CD4-positive, alpha-beta T cell treated with Interleukin-2 at 100 ng/mL for 4 hours (primary cell): Measurements from ENCODE around the gene ANKMY2.
A peak's percentile ranks its signal among the peaks of the same experiment; 100 is the strongest.
"Not testable (repeated sequence)": the region's sequence is repeated elsewhere in the genome, so short reads cannot be mapped to it uniquely, and the experiment has no call there.

Experiments used
- DNase-seq: peaks from one replicate; pipeline ENCODE4 v3.0.0-alpha.2; 2020; ENCODE audit warnings: low spot score

ANKMY2 gene

DNA sequence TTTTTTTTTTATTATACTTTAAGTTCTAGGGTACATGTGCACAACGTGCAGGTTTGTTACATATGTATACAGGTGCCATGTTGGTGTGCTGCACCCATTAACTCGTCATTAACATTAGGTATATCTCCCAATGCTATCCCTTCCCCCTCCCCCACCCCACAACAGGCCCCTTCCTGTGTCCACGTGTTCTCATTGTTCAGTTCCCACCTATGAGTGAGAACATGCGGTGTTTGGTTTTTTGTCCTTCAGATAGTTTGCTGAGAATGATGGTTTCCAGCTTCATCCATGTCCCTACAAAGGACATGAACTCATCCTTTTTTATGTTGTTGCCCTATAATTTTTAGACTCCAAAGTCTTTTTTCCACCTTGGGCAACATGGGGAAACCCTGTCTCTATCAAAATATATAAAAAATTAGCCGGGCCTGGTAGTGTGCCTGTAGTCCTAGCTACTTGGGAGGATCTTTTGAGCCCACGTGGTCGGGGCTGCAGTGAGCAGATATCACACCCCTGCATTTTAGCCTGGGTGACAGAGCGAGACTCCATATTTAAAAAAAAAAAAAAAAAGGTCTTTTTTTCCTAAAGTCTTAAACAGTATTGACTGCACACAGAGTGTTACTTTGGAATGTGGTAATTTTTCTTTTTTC lies 14.4 kb upstream of the ANKMY2 start:
- not testable (repeated sequence) for DNase-seq

DNA sequence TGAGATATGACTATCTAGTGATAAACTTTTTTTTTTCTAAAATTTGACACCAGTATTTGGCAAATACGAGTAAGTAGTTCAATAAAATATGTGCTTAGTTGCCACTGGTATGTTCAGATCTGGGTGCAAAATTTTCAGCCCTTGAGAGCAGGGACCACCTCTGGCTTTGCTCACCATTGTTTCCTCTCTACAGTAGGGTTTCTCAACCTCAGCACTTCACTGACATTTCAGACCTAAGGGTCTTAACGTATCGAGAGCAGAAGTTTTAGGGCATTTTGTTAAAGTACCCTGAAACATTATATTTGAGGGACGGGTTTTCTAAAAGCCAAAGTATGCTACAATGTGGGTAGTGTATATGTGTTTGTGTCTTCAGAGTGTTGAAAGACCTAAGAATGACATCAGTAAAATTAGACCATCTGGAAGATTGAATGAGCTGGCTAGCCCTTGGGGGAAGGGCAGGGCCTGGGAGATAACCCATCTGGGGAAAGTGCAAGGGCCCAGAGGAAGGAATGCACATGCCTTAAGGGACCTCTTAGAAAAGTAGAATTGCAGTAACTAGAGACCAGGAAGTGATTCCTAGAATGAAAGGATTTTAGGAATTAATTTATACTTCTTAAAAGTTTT lies 12.2 kb upstream of the ANKMY2 start:
- no peak for DNase-seq

GRCh38 chr7:16656141-16656540 lies 10.6 kb upstream of the ANKMY2 start:
- no peak for DNase-seq

DNA sequence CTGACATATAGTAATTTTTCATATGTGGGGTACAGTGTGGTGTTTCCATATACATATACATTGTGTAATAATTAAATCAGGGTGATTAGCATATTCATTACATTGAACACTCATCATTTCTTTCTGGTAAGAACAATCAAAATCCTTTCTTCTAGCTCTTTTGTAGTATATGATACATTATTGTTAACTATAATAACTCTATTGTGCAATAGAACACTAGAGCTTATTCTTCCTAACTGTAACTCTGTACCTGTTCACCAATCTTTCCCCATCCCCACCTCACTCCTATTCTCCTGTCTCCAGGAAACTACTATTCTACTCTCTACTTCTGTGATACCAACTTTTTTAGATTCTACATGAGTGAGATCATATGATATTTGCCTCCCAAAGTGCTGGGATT lies 9.8 kb upstream of the ANKMY2 start:
- no peak for DNase-seq

- no peak for DNase-seq
Measured at GRCh38 chr7:16652888-16653287, 7.3 kb upstream of the ANKMY2 start.

GRCh38 chr7:16652240-16652583 lies 6.7 kb upstream of the ANKMY2 start:
- no peak for DNase-seq

- DNase-seq: no peak
Measured at GRCh38 chr7:16651396-16652239, 6.1 kb upstream of the ANKMY2 start.

GRCh38 chr7:16650266-16650665 lies 4.7 kb upstream of the ANKMY2 start:
- no peak for DNase-seq

DNA sequence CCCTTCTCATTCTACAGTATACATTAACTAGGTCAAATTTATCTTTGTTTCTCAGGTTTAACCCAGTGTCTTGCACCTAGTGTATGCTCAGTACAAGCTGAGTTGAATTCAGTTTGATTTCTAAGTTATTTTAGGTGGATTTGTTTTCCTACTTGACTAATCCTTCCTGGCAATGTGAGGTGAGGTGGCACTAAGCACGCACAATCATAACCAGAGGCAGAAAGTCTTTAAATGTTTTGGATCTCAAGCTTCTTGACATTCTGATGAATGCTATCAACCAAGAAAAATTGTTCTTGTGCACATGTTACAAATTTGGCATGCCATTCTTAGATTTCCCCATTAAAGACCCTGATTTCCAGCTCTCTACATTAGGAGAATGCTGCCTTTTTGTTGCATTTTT lies 3.6 kb upstream of the ANKMY2 start:
- DNase-seq: no peak

DNA sequence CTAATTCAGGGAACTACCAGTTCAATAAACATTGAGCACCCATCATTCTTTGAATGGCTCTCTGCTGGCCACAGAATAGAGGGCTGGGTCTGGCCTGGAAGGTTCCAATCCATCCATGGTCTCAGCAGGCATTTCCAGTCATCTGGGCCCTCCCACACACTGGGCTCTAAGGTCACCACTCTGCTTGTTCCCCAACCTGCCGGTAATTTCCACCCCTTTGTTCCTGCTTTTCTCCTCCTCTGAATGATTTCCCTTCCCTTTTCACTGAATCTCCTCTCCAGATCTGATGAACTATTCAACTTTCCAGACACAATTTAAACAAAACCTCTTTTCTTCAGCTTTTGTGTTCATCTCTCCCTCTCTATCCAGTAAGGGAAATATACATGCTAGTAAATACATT lies 3.0 kb upstream of the ANKMY2 start:
- DNase-seq: no peak

DNA sequence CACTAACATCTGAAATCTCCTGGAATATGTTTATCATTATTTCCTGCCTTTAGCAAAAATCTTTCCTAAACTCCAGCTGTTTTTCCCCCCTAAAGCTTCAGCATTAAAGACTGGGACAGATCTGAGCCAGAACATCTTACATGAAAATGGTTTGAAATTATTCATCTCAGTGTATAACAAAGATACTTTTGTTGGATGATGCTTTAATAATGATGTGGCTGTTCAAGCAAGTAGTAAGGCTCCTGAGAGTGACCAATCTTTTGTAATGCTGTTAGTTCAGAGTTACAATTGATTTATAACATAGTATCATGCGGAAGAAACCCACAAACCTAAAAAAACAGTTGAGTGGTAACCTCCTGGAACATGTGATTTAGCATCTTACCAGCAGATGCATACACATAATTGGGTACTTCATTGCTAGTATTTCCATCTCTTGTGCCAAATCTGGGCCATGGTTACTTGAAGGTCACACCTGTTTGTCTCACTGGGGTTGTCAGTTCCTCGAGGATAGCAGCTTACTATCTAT lies 1.9 kb upstream of the ANKMY2 start:
- no peak for DNase-seq

DNA sequence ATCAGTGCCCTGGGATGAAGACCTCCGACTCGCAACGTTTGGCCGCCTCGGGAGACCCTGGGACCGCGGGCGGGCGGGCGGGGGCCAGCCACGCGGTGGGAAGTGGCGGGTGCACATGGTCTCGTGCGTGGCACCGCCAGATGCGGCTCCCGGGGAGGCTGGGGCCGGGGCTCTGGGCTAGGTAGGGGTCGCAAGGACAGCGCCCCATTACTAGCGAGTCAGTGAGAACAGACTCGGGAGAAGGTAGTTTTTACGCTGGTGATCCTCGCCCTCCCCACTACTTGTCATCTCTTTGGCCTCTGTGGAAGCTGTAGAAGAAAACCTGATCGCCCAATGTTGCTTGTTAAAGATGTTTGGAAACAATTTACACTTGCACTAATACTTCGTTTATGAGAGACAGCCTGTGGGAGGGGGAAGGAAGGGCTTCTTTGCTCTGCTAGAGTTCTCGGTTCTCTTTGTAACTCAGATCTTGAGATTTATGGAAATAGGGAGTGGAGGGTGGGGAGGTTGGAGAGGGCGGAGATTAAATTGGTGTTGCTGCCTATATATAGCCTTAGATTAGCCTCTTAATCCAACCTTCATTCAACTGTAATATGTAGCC lies 1.0 kb upstream of the ANKMY2 start:
- peak; percentile 17 for DNase-seq

DNA sequence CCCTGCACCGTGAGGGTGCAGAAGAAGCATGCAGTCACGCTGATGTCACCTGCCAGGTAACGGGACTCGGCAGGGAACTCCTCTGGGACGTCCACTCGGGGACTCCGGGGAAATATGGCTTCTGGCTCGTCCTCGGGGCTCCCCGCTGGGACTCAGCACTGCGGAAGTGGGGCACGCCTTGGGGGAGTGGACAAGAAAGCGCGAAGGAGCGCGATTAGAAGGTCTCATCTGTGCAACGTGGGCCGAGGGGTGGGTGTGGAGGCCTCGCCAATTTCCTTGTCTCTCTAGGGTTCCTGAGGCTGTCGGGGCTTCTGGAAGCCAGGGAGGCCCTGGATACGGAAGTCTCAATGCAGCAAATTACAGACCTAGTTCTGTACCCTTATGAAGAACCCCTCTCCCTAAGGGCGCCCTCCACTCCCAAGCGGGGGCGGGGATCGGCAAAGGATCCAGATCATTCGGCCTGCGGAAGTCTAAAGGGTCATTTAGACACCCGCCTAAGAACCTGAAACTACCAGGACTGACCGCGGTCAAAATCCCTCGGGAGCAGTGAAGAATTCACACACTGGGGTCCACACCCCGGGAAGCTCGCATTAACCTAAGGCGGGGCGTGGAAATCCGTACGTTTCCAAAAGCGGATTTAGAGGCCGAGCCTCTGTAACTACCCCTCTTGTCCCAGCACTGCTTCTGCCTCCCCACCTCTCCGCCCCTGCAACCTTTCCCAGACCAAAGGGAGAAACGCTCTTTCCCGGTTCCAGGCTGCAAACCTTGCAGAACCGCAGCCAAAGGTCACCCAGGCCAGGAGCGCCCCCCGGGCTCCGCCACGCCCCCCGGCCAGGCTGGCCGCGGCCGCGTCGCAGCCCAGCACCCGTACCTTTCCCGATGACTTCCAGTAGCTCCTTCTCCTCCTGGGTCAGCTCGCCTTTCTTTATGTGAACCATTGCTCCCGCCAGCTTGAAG lies 640 bp downstream of the ANKMY2 start:
- DNase-seq: peak; percentile 55

- DNase-seq: no peak
Measured at GRCh38 chr7:16644157-16644556, 1.4 kb downstream of the ANKMY2 start.

DNA sequence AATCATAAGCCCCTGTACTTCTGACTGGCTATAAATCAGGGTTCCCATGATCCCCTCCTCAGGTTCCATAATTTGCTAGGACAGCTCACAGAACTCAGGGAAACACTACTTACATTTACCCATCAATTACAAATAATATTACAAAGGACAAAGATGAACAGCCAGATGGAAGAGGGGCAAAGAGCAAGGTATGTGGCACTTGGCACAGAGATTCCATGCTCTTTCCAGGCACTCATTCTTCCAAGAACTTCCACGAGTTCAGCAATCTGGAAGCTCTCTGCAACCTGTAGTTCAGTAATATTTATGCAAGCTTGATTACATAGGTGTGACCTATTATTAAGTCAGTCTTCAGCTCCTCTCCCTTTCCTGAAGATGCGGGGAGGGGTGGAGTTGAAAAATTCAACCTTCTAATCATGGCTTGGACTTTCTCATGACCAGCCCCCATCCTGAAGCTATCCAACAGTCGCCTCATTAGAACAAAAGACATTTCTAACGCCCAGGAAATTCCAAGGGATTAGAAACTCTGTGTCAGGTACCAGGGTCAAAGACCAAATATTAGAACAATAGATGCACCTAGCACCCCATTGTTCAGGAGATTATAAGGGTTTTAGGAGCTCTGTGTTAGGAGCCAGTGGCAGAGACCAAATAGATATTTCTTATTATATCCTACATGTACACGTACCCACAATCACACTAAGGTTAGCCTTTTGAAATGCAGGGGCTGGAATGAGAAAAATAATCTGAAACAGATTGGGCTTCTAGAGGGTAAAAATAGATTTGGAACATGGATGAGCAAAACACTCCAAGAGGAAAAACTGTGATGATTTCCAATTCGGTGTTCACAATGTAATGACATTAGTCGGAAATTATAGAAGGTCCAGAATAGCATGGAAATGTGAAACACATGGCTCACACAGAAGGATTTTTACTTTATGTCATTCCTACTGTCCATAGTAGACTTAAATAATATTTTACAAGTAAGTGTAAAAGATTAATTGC lies 7.0 kb downstream of the ANKMY2 start:
- DNase-seq: no peak

DNA sequence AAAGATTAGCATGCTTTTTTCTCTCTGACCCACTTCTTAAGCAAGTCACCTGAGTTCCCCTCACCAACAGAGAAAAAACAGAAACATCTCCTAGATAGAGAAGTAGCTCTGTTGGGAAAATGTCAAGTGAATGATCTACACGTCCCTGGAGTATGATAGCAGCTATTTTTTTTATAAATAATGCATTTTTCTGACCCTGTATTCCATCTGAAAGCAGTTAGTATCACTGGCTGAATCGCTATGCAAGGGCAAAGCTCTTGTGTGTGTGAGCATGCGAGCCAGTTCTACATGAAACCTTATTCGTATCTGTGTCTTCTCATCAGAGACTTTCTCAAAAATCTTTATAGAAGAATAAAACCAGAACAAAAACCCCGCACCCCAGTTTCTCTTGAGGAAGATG lies 8.2 kb downstream of the ANKMY2 start:
- no peak for DNase-seq

GRCh38 chr7:16636555-16637101 lies 8.9 kb downstream of the ANKMY2 start:
- DNase-seq: no peak

DNA sequence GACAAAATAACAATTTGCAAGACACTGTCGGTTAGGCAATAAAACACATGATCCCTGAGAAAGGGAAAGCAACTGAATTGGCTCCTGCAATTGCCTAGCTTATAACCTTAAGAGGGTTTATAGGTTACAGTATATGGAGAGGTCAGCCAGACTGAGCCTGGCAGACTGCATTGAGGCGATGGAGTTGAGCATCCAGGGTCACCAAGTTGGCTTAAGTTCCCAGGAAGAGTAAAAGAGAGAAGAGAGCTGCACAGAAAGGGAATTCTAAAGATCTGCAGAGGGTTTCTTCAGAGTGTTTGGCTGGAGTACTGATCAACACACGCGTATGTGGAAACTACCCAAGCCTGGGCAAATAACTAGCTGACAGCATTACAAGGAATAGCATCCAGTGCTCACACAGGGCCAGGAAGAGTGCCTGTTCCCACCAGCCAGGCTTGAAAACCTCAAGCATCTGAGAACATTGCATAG lies 11.2 kb downstream of the ANKMY2 start:
- no peak for DNase-seq

DNA sequence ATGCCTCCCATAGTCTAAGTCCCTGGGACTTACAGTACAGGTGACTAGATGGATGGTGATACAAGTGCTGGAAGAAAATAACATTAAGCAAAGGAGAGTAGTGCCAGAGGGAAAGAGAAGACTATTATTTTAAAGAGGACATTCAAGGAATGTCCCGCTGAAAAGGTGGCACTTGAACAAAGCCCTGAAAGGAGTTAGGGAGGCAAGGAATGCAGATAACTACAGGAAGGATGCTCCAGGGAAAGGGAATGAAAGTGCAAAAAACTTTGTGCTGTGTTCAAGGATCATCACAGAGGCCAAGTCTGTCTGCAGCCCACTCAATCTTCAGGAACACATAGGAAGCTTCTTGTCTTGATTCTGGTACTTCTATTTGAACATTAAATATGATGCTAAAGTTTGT lies 14.9 kb downstream of the ANKMY2 start:
- no peak for DNase-seq

- no peak for DNase-seq
Measured at GRCh38 chr7:16627236-16627635, 18.3 kb downstream of the ANKMY2 start.
